Astrocyte (in vitro differentiated cells and primary cell): Measurements from ENCODE around the gene ABCA4. TPM values are rescaled to one million over a fixed set of nuclear protein-coding genes. Genes with fewer than 3 reads are reported as not detected.
"Not testable (repeated sequence)": the region's sequence is repeated elsewhere in the genome, so short reads cannot be mapped to it uniquely, and the experiment has no call there.

Experiments
- DNase-seq: peaks from one replicate; pipeline ENCODE4 v3.0.0-alpha.2; 2010; ENCODE audit warnings: low read depth
- FAIRE-seq: peaks from 2 replicates; lab custom pipeline; 2011; peaks lifted over from hg19 to GRCh38; lab: Jason Lieb, UNC
- H2AFZ ChIP-seq: 2 replicates; pipeline ENCODE4 v1.6.0; 2012; ENCODE audit warnings: low read depth, low read length, inconsistent platforms
- H3K27ac ChIP-seq: 2 replicates; pipeline ENCODE4 v1.5.1; 2011; ENCODE audit warnings: low read depth, low read length, inconsistent platforms
- H3K27me3 ChIP-seq: 2 replicates; pipeline ENCODE4 v1.6.0; 2011; ENCODE audit warnings: low read length, inconsistent platforms; ENCODE audit not compliant: insufficient read depth
- H3K36me3 ChIP-seq: 2 replicates; pipeline ENCODE4 v1.5.1; 2011; ENCODE audit warnings: low read length, inconsistent platforms; ENCODE audit not compliant: insufficient read depth
- H3K4me1 ChIP-seq: 2 replicates; pipeline ENCODE4 v1.5.1; 2011; ENCODE audit warnings: low read length, inconsistent platforms; ENCODE audit not compliant: insufficient read depth
- H3K4me2 ChIP-seq: 2 replicates; pipeline ENCODE4 v1.6.0; 2012; ENCODE audit warnings: low read length, inconsistent platforms
- H3K4me3 ChIP-seq: 2 replicates; pipeline ENCODE4 v1.5.1; 2011; ENCODE audit warnings: low read depth, mild to moderate bottlenecking, low read length, inconsistent platforms; ENCODE audit not compliant: insufficient read depth
- H3K79me2 ChIP-seq: 2 replicates; pipeline ENCODE4 v1.6.0; 2012; ENCODE audit warnings: mild to moderate bottlenecking, low read length, inconsistent platforms; ENCODE audit not compliant: insufficient read depth
- H3K9ac ChIP-seq: 2 replicates; pipeline ENCODE4 v1.6.0; 2012; ENCODE audit warnings: mild to moderate bottlenecking, low read length, inconsistent platforms
- H3K9me3 ChIP-seq: 2 replicates; pipeline ENCODE4 v1.5.1; 2012; ENCODE audit warnings: low read depth, mild to moderate bottlenecking, low read length, inconsistent platforms; ENCODE audit not compliant: insufficient read depth
- H4K20me1 ChIP-seq: 2 replicates; pipeline ENCODE4 v1.6.0; 2012; ENCODE audit warnings: low read length, inconsistent platforms; ENCODE audit not compliant: insufficient read depth
- H3K27ac Mint-ChIP-seq: one replicate; pipeline ENCODE4 v1.8.0; 2021; ENCODE audit warnings: mild to moderate bottlenecking, mixed read lengths; ENCODE audit not compliant: unreplicated experiment
- H3K27me3 Mint-ChIP-seq: one replicate; pipeline ENCODE4 v1.8.0; 2021; ENCODE audit warnings: low read depth, mixed read lengths; ENCODE audit not compliant: unreplicated experiment
- H3K36me3 Mint-ChIP-seq: one replicate; pipeline ENCODE4 v1.8.0; 2021; ENCODE audit warnings: low read depth, mixed read lengths; ENCODE audit not compliant: unreplicated experiment
- H3K4me1 Mint-ChIP-seq: one replicate; pipeline ENCODE4 v1.8.0; 2021; ENCODE audit warnings: low read depth, mixed read lengths; ENCODE audit not compliant: unreplicated experiment
- H3K4me3 Mint-ChIP-seq: one replicate; pipeline ENCODE4 v1.8.0; 2021; ENCODE audit warnings: mild to moderate bottlenecking, moderate library complexity, mixed read lengths; ENCODE audit not compliant: unreplicated experiment
- H3K9me3 Mint-ChIP-seq: one replicate; pipeline ENCODE4 v1.8.0; 2021; ENCODE audit warnings: mild to moderate bottlenecking, mixed read lengths; ENCODE audit not compliant: unreplicated experiment
- EZH2 ChIP-seq: IDR thresholded peaks from 2 replicates; pipeline ENCODE4 v1.6.1; 2012; ENCODE audit warnings: mild to moderate bottlenecking, low read length, inconsistent platforms; ENCODE audit not compliant: insufficient read depth
- total RNA-seq: library from RNA; stranded (reverse); gene quantifications from 2 replicates; pipeline ENCODE4 v1.2.1, GENCODE V29; 2021
- TF ChIP-seq, protein P1 (sequence below): IDR thresholded peaks from 2 replicates; pipeline ENCODE4 v1.5.1; 2011; ENCODE audit warnings: low read depth, mild to moderate bottlenecking, inconsistent platforms, low read length, moderate library complexity; ENCODE audit not compliant: insufficient read depth

Gene ABCA4
- total RNA-seq, 1 donor from 2014 or later: 0.20 TPM

DNA sequence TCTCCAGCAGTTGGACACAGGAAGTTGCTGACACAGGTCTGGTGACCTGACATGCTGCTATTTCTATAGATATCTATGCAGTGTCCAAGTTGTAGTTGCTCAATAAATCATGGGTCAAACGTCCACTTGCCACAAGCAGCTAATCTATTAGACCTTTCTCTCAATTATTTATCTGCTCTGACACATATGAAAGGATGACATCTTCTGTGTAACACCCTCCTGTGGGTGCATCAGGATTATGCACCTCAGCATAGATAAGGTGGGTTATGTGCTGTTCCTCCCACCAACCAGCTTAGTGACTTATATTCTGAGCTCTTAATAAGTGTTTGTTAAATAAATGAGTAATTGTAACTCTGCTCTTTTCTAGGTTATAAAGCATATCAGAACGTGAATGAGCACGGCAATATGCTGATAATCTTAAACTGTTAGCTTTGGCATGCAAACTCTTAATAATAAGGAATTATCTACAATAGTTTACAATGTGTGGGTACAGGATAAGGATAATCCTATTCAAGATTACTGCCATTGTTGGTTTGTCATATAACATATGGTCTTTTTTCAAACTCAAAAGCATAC lies 121.0 kb downstream of the ABCA4 start:
- DNase-seq: no peak
- H3K36me3 Mint-ChIP-seq: no peaks in the 10 kb centered on the region
- no peaks in the 10 kb centered on the region for H3K79me2 ChIP-seq
- no peak overlapping the region for H3K27ac Mint-ChIP-seq
- no peak for TF ChIP-seq EZH2
- TF ChIP-seq, protein P1, sequence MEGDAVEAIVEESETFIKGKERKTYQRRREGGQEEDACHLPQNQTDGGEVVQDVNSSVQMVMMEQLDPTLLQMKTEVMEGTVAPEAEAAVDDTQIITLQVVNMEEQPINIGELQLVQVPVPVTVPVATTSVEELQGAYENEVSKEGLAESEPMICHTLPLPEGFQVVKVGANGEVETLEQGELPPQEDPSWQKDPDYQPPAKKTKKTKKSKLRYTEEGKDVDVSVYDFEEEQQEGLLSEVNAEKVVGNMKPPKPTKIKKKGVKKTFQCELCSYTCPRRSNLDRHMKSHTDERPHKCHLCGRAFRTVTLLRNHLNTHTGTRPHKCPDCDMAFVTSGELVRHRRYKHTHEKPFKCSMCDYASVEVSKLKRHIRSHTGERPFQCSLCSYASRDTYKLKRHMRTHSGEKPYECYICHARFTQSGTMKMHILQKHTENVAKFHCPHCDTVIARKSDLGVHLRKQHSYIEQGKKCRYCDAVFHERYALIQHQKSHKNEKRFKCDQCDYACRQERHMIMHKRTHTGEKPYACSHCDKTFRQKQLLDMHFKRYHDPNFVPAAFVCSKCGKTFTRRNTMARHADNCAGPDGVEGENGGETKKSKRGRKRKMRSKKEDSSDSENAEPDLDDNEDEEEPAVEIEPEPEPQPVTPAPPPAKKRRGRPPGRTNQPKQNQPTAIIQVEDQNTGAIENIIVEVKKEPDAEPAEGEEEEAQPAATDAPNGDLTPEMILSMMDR: no peak
- H3K4me2 ChIP-seq: no peak overlapping the region
- H3K27me3 Mint-ChIP-seq: peaks cover 4% of the 10 kb centered on the region
- H3K27ac ChIP-seq: no peak overlapping the region
- H3K9me3 ChIP-seq: no peaks in the 10 kb centered on the region
- H3K4me1 ChIP-seq: peaks cover 5% of the 10 kb centered on the region
- H3K36me3 ChIP-seq: no peaks in the 10 kb centered on the region
- H3K4me1 Mint-ChIP-seq: peaks cover 15% of the 10 kb centered on the region
- peaks cover 2% of the 10 kb centered on the region for H3K9me3 Mint-ChIP-seq
- no peaks in the 10 kb centered on the region for H4K20me1 ChIP-seq
- H2AFZ ChIP-seq: no peak overlapping the region
- no peak overlapping the region for H3K4me3 Mint-ChIP-seq
- no peak overlapping the region for H3K4me3 ChIP-seq
- no peaks in the 10 kb centered on the region for H3K27me3 ChIP-seq
- no peak overlapping the region for H3K9ac ChIP-seq
- no peak for FAIRE-seq

DNA sequence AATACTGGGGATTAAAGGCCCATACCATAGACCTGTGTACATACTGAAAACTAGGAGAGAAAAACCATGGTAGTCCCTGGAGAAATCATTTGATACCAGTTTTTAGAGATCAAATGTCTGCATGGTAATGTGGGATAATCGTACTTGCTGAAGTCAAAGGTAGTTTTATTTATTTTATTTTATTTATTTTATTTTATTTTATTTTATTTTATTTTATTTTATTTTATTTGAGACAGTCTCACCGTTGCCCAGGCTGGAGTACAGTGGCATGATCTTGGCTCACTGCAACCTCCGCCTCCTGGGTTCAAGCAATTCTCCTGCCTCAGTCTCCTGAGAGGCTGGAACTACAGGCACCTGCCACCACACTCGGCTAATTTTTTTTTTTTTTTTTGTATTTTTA lies 122.4 kb downstream of the ABCA4 start:
- H3K9ac ChIP-seq, H3K36me3 ChIP-seq, H3K79me2 ChIP-seq, H4K20me1 ChIP-seq, H3K4me1 ChIP-seq, H3K27me3 ChIP-seq, H3K4me2 ChIP-seq, H3K36me3 Mint-ChIP-seq, H3K9me3 ChIP-seq, H3K27me3 Mint-ChIP-seq, H3K27ac ChIP-seq, H3K27ac Mint-ChIP-seq, DNase-seq, FAIRE-seq, H3K4me3 Mint-ChIP-seq, H2AFZ ChIP-seq, H3K9me3 Mint-ChIP-seq, H3K4me3 ChIP-seq: not testable (repeated sequence)
- H3K4me1 Mint-ChIP-seq: peaks cover 27% of the 10 kb centered on the region

DNA sequence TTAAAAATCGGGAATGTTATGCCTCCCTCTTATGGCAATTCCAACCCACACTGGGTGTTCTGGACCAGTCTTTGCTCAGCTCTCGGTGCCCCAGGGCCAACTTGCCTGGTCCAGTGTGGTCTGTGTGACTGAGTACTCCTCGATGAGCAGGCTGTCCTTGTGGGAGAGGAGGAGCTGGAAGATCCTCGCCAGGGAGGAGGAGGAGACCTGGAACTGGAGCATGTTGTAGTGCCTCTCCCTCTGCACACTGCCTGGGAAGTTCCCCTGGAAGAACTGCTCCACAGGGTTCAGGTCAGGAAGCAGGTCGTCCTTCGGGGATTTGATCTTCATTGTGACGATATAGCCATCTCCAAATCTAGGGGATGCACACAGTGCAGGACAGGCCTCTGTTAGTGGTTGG lies 123.2 kb downstream of the ABCA4 start:
- Histone ChIP-seq H3K36me3 (no peaks in the 10 kb centered on the region), H3K9ac (no peak overlapping the region), H3K79me2 (no peaks in the 10 kb centered on the region), H3K4me2 (no peak overlapping the region), H3K4me3 (no peak overlapping the region), H3K27me3 (no peaks in the 10 kb centered on the region), H3K9me3 (no peaks in the 10 kb centered on the region), H3K4me1 (peaks cover 16% of the 10 kb centered on the region), H2AFZ (no peak overlapping the region), H4K20me1 (no peaks in the 10 kb centered on the region), H3K27ac (no peak overlapping the region)
- TF ChIP-seq, protein P1: no peak
- TF ChIP-seq EZH2: no peak
- Mint-ChIP-seq H3K27me3 (peaks cover 4% of the 10 kb centered on the region), H3K36me3 (no peaks in the 10 kb centered on the region), H3K4me1 (peaks cover 35% of the 10 kb centered on the region), H3K27ac (no peak overlapping the region), H3K9me3 (peaks cover 2% of the 10 kb centered on the region), H3K4me3 (no peak overlapping the region)
- FAIRE-seq (no peak), DNase-seq (no peak)
